ENCODE results near the gene EYA2. TPM values are rescaled to one million over a fixed set of nuclear protein-coding genes. Genes with fewer than 3 reads are reported as not detected.

EYA2 gene
- total RNA-seq, 1 experiment from 2014 or later = not detected

GRCh38 chr20:47235111-47235510 is 340.5 kb downstream of the EYA2 start:
- TF ChIP-seq EZH2 (IDR thresholded peaks at IDR 0.05; ENCODE audit: borderline replicate concordance, low read depth, low read length, poor library complexity, severe bottlenecking) (no peak), CTCF (conservative IDR thresholded peaks at IDR 0.05; ENCODE audit: low read depth, low read length) (no peak)
- Histone ChIP-seq H3K9me3 (ENCODE audit: low read depth, low read length, poor library complexity, severe bottlenecking) (no peaks in the 10 kb centered on the region), H3K27me3 (replicated peaks; ENCODE audit: insufficient read depth, low read depth, low read length, poor library complexity) (no peaks in the 10 kb centered on the region), H3K27ac (ENCODE audit: low read depth, low read length, poor library complexity, severe bottlenecking) (no peak overlapping the region), H3K36me3 (ENCODE audit: insufficient read depth, low read length, poor library complexity, severe bottlenecking) (peaks cover 30% of the 10 kb centered on the region), H3K4me3 (ENCODE audit: low read depth, low read length, poor library complexity, severe bottlenecking) (no peak overlapping the region), H3K4me1 (ENCODE audit: insufficient read depth, low read length, poor library complexity, severe bottlenecking) (no peaks in the 10 kb centered on the region)
- no TSS peak for BruUV-seq (replicated peaks)
- intact Hi-C loops (cut with micrococcal nuclease; ENCODE audit: unreplicated experiment) = no loop called here
- ChIA-PET CTCF (no interaction called here), POLR2A (ENCODE audit: low non-redundant PET) (no interaction called here)
- no peak for DNase-seq (ENCODE audit: low spot score)

- no peaks in the 10 kb centered on the region for H3K27me3 ChIP-seq (replicated peaks; ENCODE audit: insufficient read depth, low read depth, low read length, poor library complexity)
- TF ChIP-seq CTCF (conservative IDR thresholded peaks at IDR 0.05; ENCODE audit: low read depth, low read length) = no peak
- TF ChIP-seq EZH2 (IDR thresholded peaks at IDR 0.05; ENCODE audit: borderline replicate concordance, low read depth, low read length, poor library complexity, severe bottlenecking) = no peak
- H3K4me1 ChIP-seq (ENCODE audit: insufficient read depth, low read length, poor library complexity, severe bottlenecking) = no peaks in the 10 kb centered on the region
- peaks cover 30% of the 10 kb centered on the region for H3K36me3 ChIP-seq (ENCODE audit: insufficient read depth, low read length, poor library complexity, severe bottlenecking)
- CTCF ChIA-PET = no interaction called here
- POLR2A ChIA-PET (ENCODE audit: low non-redundant PET) = no interaction called here
- no peaks in the 10 kb centered on the region for H3K9me3 ChIP-seq (ENCODE audit: low read depth, low read length, poor library complexity, severe bottlenecking)
- H3K4me3 ChIP-seq (ENCODE audit: low read depth, low read length, poor library complexity, severe bottlenecking) = no peak overlapping the region
- no peak overlapping the region for H3K27ac ChIP-seq (ENCODE audit: low read depth, low read length, poor library complexity, severe bottlenecking)
- intact Hi-C loops (cut with micrococcal nuclease; ENCODE audit: unreplicated experiment) = no loop called here
- DNase-seq (ENCODE audit: low spot score) = peak; percentile 4
- BruUV-seq (replicated peaks) = no TSS peak
Observed at GRCh38 chr20:47235853-47236638, 341.4 kb downstream of the EYA2 start.

GRCh38 chr20:47236639-47236900 is 341.9 kb downstream of the EYA2 start:
- CTCF ChIA-PET = no interaction called here

More at GRCh38 chr20:47236639-47236900, 341.9 kb downstream of the EYA2 start:
- DNase-seq (ENCODE audit: low spot score) = no peak
- no peak for TF ChIP-seq EZH2 (IDR thresholded peaks at IDR 0.05; ENCODE audit: borderline replicate concordance, low read depth, low read length, poor library complexity, severe bottlenecking)
- TF ChIP-seq CTCF (conservative IDR thresholded peaks at IDR 0.05; ENCODE audit: low read depth, low read length) = no peak
- Histone ChIP-seq H3K4me1 (ENCODE audit: insufficient read depth, low read length, poor library complexity, severe bottlenecking) (no peaks in the 10 kb centered on the region), H3K4me3 (ENCODE audit: low read depth, low read length, poor library complexity, severe bottlenecking) (no peak overlapping the region), H3K27ac (ENCODE audit: low read depth, low read length, poor library complexity, severe bottlenecking) (no peak overlapping the region), H3K9me3 (ENCODE audit: low read depth, low read length, poor library complexity, severe bottlenecking) (no peaks in the 10 kb centered on the region), H3K36me3 (ENCODE audit: insufficient read depth, low read length, poor library complexity, severe bottlenecking) (peaks cover 30% of the 10 kb centered on the region), H3K27me3 (replicated peaks; ENCODE audit: insufficient read depth, low read depth, low read length, poor library complexity) (no peaks in the 10 kb centered on the region)
- POLR2A ChIA-PET (ENCODE audit: low non-redundant PET) = no interaction called here
- no TSS peak for BruUV-seq (replicated peaks)
- intact Hi-C loops (cut with micrococcal nuclease; ENCODE audit: unreplicated experiment) = no loop called here

All from A673 (cell line).